ENCODE data around the gene SLC22A31.

Gene SLC22A31

GRCh38 chr16:89147085-89147817 lies 53.1 kb downstream of the SLC22A31 start:
- DNase-seq, result no peak

GRCh38 chr16:89146211-89147005 lies 53.9 kb downstream of the SLC22A31 start:
- DNase-seq, result no peak
